ENCODE results near the gene SIK3.
"Not testable (repeated sequence)": the region's sequence is repeated elsewhere in the genome, so short reads cannot be mapped to it uniquely, and the experiment has no call there.

The SIK3 gene

GRCh38 chr11:116825854-116826750 lies 272.1 kb downstream of the SIK3 start:
- DNase-seq (ENCODE audit: low read depth): no peak

- DNase-seq (ENCODE audit: low read depth): no peak
Measured at GRCh38 chr11:116825434-116825833, 272.8 kb downstream of the SIK3 start.

- no peak for DNase-seq (ENCODE audit: low read depth)
Measured at GRCh38 chr11:116823031-116823843, 275.0 kb downstream of the SIK3 start, which contains the start of gene APOA4. Gene APOA4, minus strand, starts transcription at chr11:116823304. Its CDS starts 113 bp downstream, at chr11:116823191.

- DNase-seq (ENCODE audit: low read depth): no peak
Measured at GRCh38 chr11:116822575-116822974, 275.7 kb downstream of the SIK3 start.

GRCh38 chr11:116821050-116821918 lies 276.9 kb downstream of the SIK3 start:
- DNase-seq (ENCODE audit: low read depth): no peak

GRCh38 chr11:116819049-116819448 lies 279.2 kb downstream of the SIK3 start:
- no peak for DNase-seq (ENCODE audit: low read depth)

- DNase-seq (ENCODE audit: low read depth): no peak
Measured at GRCh38 chr11:116814502-116814901, 283.7 kb downstream of the SIK3 start.

- DNase-seq (ENCODE audit: low read depth): no peak
Measured at GRCh38 chr11:116813781-116814471, 284.3 kb downstream of the SIK3 start.

GRCh38 chr11:116813170-116813569 lies 285.1 kb downstream of the SIK3 start:
- DNase-seq (ENCODE audit: low read depth): no peak

GRCh38 chr11:116812109-116812508 lies 286.1 kb downstream of the SIK3 start:
- DNase-seq (ENCODE audit: low read depth): no peak

GRCh38 chr11:116811194-116811593 lies 287.0 kb downstream of the SIK3 start:
- no peak for DNase-seq (ENCODE audit: low read depth)

GRCh38 chr11:116808262-116809175 lies 289.7 kb downstream of the SIK3 start:
- no peak for DNase-seq (ENCODE audit: low read depth)

- DNase-seq (ENCODE audit: low read depth): no peak
Measured at GRCh38 chr11:116807601-116808261, 290.5 kb downstream of the SIK3 start.

GRCh38 chr11:116804001-116804400 lies 294.2 kb downstream of the SIK3 start:
- DNase-seq (ENCODE audit: low read depth): no peak

- DNase-seq (ENCODE audit: low read depth): not testable (repeated sequence)
Measured at GRCh38 chr11:116801662-116802061, 296.6 kb downstream of the SIK3 start.

- DNase-seq (ENCODE audit: low read depth): no peak
Measured at GRCh38 chr11:116800610-116801009, 297.6 kb downstream of the SIK3 start.

- DNase-seq (ENCODE audit: low read depth): no peak
Measured at GRCh38 chr11:116798368-116798767, 299.9 kb downstream of the SIK3 start.

GRCh38 chr11:116797816-116798215 lies 300.4 kb downstream of the SIK3 start:
- no peak for DNase-seq (ENCODE audit: low read depth)

GRCh38 chr11:116796548-116796947 lies 301.7 kb downstream of the SIK3 start:
- DNase-seq (ENCODE audit: low read depth): no peak

GRCh38 chr11:116794851-116795250 lies 303.4 kb downstream of the SIK3 start:
- DNase-seq (ENCODE audit: low read depth): no peak
